ENCODE measurements around the gene SKIC8.
"Not testable (repeated sequence)": the region's sequence is repeated elsewhere in the genome, so short reads cannot be mapped to it uniquely, and the experiment has no call there.

SKIC8 gene

GRCh38 chr15:78247911-78248310 is 51.5 kb downstream of the SKIC8 start:
- no peak for DNase-seq

DNA sequence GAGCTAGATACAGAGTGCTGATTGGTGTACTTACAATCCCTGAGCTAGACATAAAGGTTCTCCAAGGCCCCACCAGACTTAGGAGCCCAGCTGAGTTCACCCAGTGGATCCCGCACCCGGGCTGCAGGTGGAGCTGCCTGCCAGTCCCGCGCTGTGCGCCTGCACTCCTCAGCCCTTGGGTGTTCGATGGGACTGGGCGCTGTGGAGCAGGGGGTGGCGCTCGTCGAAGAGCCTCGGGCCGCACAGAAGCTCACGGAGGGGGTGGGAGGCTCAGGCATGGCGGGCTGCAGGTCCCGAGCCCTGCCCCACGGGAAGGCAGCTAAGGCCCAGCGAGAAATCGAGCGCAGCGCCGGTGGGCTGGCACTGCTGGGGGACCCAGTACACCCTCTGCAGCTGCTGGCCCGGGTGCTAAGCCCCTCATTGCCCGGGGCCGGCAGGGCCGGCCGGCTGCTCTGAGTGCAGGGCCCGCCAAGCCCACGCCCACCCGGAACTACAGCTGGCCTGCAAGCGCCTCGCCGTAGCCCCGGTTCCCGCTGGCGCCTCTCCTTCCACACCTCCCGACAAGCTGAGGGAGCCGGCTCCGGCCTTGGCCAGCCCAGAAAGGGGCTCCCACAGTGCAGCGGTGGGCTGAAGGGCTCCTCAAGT is 53.3 kb downstream of the SKIC8 start:
- DNase-seq, result not testable (repeated sequence)

DNA sequence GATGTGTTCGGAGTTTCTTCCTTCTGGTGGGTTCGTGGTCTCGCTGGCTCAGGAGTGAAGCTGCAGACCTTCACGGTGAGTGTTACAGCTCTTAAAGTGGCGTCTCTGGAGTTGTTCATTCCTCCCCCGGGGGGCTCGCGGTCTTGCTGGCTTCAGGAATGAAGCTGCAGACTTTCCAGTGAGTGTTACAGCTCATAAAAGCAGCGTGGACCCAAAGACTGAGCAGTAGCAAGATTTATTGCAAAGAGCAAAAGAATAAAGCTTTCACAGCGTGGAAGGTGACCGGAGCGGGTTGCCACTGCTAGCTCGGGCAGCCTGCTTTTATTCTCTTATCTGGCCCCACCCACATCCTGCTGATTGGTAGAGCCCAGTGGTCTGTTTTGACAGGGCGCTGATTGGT is 54.0 kb downstream of the SKIC8 start:
- DNase-seq, result not testable (repeated sequence)

GRCh38 chr15:78244893-78245292 is 54.5 kb downstream of the SKIC8 start:
- DNase-seq, result no peak

DNA sequence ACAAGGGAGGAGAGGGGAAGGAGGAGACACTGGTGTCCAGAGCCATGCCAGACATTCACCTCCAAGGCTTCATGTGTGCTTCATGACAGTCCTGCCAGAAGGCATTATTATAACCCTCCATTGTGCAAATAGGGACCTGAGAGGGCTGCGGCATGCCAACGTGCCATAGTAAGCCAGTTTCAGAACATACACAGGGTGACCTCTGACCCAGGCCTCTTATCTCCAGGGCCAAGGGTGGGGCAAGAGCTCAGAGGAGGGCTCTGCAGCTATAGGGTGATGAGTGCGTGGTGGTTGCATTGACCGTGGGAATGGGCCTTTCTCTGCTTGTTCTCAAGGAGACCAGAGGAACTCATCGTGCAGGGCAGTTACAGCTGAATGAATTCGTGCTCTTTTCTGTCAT is 55.3 kb downstream of the SKIC8 start:
- no peak for DNase-seq

DNA sequence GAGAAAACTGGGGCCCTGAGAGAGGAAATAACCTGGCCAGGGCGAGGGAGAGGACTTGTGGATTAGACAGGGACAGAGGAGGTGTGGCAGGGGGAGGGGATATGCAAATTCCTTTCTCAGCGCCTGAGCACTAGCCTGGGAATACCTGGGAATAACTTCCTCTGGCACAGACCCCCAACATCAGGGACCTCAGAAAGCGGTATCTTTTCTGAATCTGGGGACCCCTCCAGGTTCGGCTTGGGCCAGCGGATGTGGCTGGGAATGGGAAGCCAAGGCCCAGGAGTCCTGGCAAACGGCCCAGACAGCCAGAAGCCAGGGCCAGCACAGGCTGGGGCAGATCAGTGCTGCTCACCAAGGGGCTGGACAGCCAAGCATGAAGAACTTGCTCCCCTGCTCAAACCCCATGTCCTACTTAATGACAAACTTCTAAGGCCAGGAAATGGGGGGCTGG is 55.9 kb downstream of the SKIC8 start:
- no peak for DNase-seq

DNA sequence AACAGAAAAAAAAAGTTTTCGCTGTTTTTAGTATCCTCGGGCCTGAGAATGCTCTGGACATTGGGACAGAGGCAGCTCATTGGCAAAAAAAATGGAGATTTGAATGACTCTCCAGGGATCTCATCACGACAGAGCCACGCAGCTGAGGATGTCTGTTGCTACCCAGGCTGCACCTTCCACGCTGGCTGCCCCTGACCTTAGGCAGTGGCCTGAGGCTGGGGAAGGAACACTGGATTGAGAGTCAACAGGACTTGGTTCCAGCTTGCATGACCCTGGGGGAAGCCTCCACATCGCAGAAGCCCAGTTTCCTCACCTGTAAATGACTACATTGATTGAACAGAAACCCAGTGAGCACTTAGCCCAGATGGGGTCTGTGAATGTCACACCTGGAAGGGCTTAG is 56.4 kb downstream of the SKIC8 start:
- DNase-seq, result no peak

- no peak for DNase-seq
Measured at GRCh38 chr15:78242128-78242527, 57.3 kb downstream of the SKIC8 start.

DNA sequence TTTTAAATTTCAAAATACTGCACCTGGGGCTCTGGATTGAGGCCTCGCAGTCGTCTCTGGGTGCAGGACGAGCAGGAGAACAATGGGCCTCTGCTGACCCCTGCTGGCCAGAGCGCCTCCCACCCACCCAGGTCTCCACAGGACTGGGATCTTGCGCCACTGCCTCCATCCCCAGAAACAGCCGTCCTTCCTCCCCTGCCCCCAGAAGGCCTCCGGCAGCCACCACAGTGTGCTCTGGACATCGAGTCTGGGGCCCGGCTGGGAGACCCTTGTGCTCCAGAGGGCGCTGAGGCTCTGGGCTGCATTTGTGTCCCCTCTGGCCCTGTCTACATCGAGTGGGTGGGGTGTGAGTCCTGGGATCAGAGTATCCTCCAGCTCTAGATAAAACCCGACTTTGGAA is 58.4 kb downstream of the SKIC8 start:
- peak; percentile 82 for DNase-seq

DNA sequence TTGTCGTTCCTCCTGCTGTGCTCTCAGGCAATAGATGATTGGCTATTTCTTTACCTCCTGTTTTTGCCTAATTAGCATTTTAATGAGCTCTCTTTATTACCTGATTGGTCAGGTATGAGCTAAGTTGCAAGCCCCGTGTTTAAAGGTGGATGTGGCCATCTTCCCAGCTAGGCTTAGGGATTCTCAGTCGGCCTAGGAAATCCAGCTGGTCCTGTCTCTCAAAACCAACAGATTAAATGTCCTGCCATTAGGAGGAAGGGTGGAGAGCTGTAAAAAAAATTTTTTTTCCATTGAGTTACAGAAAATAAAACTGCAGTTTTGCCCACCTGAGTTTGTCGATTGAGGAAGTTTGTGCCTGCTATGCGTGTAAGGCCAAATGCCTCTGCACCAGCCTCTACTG is 59.6 kb downstream of the SKIC8 start:
- DNase-seq, result no peak

GRCh38 chr15:78237146-78237545 is 62.3 kb downstream of the SKIC8 start:
- DNase-seq, result no peak

GRCh38 chr15:78236491-78236890 is 62.9 kb downstream of the SKIC8 start:
- no peak for DNase-seq

- DNase-seq, result no peak
Measured at GRCh38 chr15:78234515-78235040, 64.8 kb downstream of the SKIC8 start, which contains the start of gene ACSBG1. Gene ACSBG1 (minus strand): TSS chr15:78234565. CDS start chr15:78234501, 64 bp downstream.

- no peak for DNase-seq
Measured at GRCh38 chr15:78233496-78233895, 65.9 kb downstream of the SKIC8 start.
